Mucosa of stomach (tissue), 1 donor: ENCODE measurements around the gene KRT83.
"Not testable (repeated sequence)": the region's sequence is repeated elsewhere in the genome, so short reads cannot be mapped to it uniquely, and the experiment has no call there.

Experiments used
- H3K27me3 ChIP-seq: one replicate; pipeline ENCODE4 v1.7.0; 2013; ENCODE audit warnings: mild to moderate bottlenecking, low read length; ENCODE audit not compliant: control insufficient read depth, insufficient read depth
- H3K36me3 ChIP-seq: one replicate; pipeline ENCODE4 v1.7.0; 2013; ENCODE audit warnings: low read length; ENCODE audit not compliant: control insufficient read depth, insufficient read depth
- H3K4me1 ChIP-seq: one replicate; pipeline ENCODE4 v1.7.0; 2013; ENCODE audit warnings: mild to moderate bottlenecking, low read length; ENCODE audit not compliant: control insufficient read depth, insufficient read depth
- H3K4me3 ChIP-seq: one replicate; pipeline ENCODE4 v1.7.0; 2013; ENCODE audit warnings: low read length
- H3K9ac ChIP-seq: one replicate; pipeline ENCODE4 v1.7.0; 2013; ENCODE audit warnings: mild to moderate bottlenecking, low read length, moderate library complexity
- H3K9me3 ChIP-seq: one replicate; pipeline ENCODE4 v1.7.0; 2013; ENCODE audit warnings: mild to moderate bottlenecking, low read length, moderate library complexity; ENCODE audit not compliant: control insufficient read depth
- donor health status: Pancreatic carcinoma.

Gene KRT83

DNA sequence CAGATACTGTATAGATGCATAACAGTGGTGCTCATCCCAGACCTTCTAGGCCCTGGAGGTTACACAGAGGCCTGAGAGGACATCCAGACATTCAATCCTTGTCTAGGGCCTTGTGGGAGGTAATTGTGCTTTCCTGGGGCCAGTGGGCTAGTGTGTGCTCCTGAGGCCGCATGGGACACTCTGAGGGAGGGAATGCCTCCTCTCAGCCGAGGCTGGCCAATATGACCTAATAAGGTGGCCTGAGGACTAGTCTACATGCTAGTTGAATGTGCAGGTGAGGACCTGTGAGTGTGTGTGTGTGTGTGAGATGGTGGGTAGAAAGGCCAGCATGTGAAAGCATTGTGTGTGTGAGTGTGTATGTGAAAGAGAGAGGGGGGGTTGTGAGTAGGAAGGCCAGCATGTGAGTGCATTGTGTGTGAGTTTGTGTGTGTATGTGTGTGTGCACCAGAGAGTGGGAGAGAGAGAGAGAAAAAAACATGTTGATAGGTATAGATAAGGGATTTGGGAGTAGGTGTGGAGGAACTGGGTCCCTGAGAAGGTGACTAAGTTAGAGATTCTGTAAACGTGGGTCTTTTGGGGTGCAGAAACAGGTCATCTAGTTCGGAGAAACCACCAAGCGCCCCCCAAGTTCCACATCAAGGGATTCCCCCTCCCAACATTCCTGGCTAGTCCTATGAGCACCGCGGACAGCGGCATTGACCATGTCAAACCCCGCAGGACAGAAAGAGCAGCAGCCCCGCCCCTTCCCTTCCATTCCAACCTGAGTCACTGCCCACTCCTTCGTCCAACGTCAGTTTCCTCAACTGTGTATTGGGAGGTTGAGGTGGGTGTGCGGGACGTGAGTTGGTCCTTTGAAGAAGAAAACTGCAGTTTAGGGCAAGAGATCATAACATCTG, 20.2 kb downstream of the KRT83 start:
- no peaks in the 10 kb centered on the region for H3K9me3 ChIP-seq
- no peaks in the 10 kb centered on the region for H3K36me3 ChIP-seq

DNA sequence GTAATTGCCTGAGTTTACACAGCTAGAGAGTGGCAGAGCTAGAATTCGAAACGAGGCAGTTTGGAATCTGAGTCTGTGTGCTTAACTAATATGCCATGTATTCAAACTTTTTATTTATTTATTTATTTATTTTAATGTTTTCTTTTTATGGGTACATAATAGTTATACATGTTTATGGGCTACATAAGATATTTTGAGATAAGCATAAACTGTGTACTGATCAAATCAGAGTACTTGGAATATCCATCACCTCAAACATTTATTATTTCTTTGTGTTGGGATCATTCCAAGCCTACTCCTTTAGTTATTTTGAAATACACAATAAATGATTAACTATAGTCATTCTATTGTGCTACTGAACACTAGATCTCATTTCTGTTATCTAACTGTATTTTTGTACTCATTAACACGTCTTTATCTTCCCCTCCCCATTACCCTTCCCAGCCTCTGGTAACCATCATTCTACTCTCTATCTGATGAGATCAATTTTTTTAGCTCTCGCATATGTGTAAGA, 22.5 kb downstream of the KRT83 start:
- H3K27me3 ChIP-seq: peaks cover 8% of the 10 kb centered on the region

More for the DNA sequence above, 20.2 kb downstream of the KRT83 start:
- Histone ChIP-seq H3K4me3 (no peak overlapping the region), H3K9ac (no peak overlapping the region), H3K4me1 (no peaks in the 10 kb centered on the region), H3K27me3 (peaks cover 8% of the 10 kb centered on the region)

DNA sequence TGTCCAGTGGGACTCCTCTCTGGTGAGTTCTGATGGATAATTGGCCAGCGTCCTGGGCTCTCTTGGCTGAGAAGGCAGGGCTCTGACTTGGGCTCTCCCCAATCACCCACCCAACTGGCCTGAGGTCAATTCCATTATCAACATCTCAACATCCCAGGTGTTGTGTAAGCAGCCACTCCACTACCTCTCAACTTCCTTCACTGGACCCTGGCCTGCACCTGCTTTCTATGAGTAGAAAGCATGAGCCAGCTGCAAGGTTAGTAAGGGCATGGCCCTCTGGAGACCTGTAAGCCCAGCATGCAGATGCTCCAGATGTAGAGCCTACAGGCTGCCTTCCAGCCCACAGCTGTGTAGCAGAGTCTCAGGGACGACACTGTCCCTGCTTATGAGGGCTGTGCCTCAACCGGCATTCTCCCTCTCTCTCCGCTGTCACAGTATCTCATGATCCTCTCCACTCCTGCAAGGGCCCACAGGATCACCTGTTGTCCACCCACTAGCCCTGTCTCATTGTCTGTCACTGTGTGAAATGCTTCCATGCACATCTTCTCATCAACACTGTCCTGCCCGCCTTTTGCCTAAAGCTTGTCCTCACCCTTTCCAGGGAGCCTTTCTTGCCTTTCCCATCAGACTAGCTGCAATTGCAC, 24.5 kb downstream of the KRT83 start:
- Histone ChIP-seq H3K9ac (no peak overlapping the region), H3K36me3 (no peaks in the 10 kb centered on the region), H3K4me3 (no peak overlapping the region), H3K9me3 (no peaks in the 10 kb centered on the region), H3K27me3 (peaks cover 13% of the 10 kb centered on the region), H3K4me1 (no peaks in the 10 kb centered on the region)

More for the DNA sequence above, 22.5 kb downstream of the KRT83 start:
- H3K4me3 ChIP-seq: no peak overlapping the region
- no peaks in the 10 kb centered on the region for H3K4me1 ChIP-seq
- no peaks in the 10 kb centered on the region for H3K9me3 ChIP-seq
- H3K9ac ChIP-seq: no peak overlapping the region
- no peaks in the 10 kb centered on the region for H3K36me3 ChIP-seq

DNA sequence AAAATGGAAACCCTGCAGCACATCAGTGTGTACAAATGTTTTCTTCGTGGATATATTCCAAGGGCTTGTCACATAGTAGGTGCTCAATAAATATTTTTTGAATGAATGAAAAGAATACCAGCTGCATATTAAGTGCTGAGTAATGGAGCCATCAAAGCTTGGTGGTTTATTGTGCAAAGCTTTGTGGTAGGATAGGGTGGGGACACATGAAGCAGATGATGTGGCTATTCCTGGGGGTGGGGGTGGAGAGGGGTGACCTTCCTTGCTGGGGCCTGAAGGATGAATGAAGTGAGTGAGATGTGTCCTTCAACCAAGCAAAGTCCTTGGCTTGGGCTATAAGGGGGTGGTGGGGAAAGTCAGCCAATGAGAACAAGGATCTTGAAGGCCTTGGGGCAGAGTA, 25.5 kb downstream of the KRT83 start:
- Histone ChIP-seq H3K27me3 (peaks cover 8% of the 10 kb centered on the region), H3K9me3 (no peaks in the 10 kb centered on the region), H3K36me3 (no peaks in the 10 kb centered on the region), H3K4me1 (no peaks in the 10 kb centered on the region), H3K9ac (no peak overlapping the region), H3K4me3 (no peak overlapping the region)

DNA sequence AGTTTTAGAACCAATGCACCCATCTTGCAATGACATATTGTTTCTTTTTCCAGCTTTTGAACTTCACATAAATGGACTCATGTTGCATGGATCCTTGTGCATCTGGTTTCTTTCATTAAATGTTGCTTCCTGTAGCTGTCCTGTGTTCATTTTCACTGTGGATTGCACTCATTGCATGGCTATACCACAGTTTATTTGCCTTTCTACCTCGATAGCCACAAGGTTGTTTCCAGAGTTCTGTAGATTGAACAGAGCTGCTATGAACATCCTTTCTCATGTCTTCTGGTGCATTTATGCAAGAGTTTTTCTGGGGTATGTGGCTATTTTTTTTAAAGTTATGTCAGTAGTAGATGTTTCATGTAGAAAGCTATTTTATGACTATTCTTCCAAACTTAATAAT, 26.4 kb downstream of the KRT83 start:
- Histone ChIP-seq H3K9ac (no peak overlapping the region), H3K4me1 (no peaks in the 10 kb centered on the region), H3K9me3 (no peaks in the 10 kb centered on the region), H3K27me3 (peaks cover 8% of the 10 kb centered on the region), H3K4me3 (no peak overlapping the region), H3K36me3 (no peaks in the 10 kb centered on the region)

DNA sequence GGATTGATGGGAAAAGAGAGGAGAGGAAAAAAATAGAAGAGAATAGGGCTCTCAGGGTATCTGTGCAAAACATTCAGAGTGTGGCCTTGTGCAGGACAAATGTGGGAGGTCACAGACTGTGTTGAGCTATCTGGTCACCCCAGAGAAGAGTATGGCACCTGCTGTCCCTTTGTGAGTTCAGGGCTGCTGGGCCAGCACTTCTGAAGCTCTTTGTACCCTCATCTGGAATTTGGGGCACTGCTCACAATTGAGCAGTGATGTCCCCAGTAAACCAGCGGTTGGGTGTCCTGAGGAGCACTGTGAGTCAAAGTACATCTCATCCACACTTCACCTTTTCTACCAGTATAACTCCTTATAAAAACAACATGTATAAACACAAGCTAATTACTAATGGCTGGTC, 27.3 kb downstream of the KRT83 start:
- Histone ChIP-seq H3K4me3 (no peak overlapping the region), H3K9me3 (no peaks in the 10 kb centered on the region), H3K27me3 (peaks cover 8% of the 10 kb centered on the region), H3K9ac (no peak overlapping the region), H3K36me3 (no peaks in the 10 kb centered on the region), H3K4me1 (no peaks in the 10 kb centered on the region)

DNA sequence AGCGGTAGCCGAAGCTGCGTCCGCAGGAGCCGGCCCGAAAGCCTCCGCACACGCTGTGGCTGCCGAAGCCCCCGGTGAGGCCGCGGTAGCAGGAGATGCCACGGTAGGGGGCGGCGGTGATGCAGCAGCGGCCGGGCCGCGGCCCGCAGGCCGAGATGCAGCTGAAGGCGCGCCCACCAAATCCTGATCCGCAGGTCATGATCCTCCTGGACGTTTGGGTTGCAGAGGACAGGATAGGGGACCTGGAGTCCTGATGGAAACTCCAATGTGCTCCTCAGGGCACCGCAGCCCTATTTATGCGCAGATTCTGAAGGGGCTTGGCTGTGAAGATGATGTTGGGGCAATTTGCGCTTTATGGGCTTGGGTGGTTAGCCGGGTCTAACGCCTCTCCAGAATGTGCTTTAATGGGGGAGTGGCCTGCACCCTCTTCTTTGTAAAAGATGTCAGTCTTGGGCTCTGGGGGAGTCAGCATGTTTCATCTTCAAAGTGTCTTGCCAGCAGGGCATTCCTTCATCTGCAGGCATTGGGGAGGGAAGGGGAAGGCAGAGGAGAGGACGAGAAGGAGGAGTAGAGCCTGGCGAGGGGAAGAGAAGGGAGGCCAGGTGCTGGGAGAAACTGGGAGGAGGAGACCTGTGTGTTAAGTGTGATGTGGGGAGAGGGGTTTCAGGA, 29.8 kb downstream of the KRT83 start, which contains the start of gene KRT81:
TSS of gene KRT81 (minus strand) at position 268 of the 669 bp plus-strand sequence. CDS start at position 199, 69 bp downstream.
- H3K9ac ChIP-seq: no peak within 1 kb of the TSS
- H3K36me3 ChIP-seq: no peaks in the 10 kb centered on the region
- no peak within 1 kb of the TSS for H3K4me3 ChIP-seq
- H3K4me1 ChIP-seq: no peaks in the 10 kb centered on the region
- H3K9me3 ChIP-seq: no peaks in the 10 kb centered on the region
- H3K27me3 ChIP-seq: peaks cover 8% of the 10 kb centered on the region

DNA sequence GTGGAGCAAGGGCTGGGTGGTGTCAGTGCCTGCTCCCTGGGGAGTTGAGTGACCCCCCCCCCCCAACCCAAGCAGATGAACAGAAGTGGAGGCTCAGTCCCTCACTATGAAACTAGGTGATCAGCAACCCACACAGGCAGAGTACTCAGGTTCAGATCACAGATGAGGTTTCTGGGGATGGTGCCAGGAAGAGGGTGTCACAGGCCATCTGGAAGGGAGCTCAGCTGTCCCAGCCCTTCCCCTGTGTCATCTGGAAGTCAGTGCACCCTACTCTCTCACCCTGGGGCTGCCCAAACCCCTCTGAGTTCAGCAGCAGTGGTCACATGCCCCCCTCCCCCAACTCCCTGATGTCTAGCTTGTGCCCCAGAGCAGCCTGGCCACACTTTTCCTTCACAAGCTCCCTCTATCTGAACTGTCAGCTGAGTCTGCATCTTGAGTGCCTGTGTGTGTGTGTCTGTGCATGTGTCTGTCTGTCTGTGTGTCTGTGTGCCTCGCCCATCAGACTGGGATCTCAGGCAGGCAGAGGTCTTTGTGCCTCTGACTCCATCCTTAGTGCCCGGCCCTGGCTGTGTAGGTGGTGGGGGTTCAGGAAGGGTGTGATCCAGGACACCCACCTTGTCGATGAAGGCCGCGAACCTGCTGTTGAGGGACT, 30.6 kb downstream of the KRT83 start:
- not testable (repeated sequence) for H3K9me3 ChIP-seq, H3K4me1 ChIP-seq, H3K9ac ChIP-seq, H3K27me3 ChIP-seq, H3K36me3 ChIP-seq, H3K4me3 ChIP-seq

DNA sequence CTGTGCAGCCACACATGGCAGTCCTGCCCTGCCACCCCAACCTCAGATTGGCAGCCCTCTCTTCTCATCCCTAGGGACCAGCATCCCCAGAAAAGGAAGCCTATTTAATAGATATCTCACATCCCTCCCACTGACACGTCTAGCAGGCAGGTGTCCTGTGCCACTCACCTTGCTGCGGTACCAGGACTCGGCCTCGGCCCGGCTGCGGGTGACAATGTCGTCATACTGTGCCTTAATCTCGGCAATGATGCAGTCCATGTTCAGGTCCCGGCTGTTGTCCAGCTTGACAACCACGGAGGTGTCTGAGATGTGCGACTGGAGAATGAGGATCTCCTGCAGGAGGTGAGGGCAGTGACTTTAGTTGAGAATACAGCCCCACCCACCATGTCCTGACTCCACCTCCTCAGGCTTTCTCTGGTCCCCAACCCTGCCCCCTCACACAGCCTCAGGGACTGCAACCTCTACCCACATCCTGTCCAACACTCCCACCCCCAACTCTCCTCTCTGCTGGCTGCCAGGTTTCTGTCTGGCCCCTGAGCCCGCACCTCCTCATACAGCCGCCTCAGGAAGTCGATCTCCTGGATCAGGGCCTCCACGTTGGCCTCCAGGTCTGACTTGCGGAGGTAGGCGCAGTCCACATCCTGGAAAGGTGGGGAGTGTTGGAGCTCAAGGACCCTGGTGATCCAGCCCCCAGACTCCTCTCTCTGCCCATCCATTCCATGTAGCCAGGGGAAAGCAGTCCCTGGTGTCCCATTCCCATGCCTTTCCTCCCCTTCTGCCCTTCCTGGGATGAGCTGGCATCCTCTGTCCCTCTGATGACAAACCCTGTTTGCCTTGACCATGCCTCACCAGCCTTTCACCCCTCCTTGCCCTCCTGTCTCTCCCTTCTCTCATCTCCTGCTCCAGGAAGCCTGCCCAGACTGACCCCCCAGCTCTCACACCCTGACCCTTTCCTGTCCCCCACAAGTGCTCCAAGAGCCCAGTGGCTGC, 33.1 kb downstream of the KRT83 start:
- H3K27me3 ChIP-seq, H3K9ac ChIP-seq, H3K4me1 ChIP-seq, H3K36me3 ChIP-seq, H3K4me3 ChIP-seq, H3K9me3 ChIP-seq: not testable (repeated sequence)

DNA sequence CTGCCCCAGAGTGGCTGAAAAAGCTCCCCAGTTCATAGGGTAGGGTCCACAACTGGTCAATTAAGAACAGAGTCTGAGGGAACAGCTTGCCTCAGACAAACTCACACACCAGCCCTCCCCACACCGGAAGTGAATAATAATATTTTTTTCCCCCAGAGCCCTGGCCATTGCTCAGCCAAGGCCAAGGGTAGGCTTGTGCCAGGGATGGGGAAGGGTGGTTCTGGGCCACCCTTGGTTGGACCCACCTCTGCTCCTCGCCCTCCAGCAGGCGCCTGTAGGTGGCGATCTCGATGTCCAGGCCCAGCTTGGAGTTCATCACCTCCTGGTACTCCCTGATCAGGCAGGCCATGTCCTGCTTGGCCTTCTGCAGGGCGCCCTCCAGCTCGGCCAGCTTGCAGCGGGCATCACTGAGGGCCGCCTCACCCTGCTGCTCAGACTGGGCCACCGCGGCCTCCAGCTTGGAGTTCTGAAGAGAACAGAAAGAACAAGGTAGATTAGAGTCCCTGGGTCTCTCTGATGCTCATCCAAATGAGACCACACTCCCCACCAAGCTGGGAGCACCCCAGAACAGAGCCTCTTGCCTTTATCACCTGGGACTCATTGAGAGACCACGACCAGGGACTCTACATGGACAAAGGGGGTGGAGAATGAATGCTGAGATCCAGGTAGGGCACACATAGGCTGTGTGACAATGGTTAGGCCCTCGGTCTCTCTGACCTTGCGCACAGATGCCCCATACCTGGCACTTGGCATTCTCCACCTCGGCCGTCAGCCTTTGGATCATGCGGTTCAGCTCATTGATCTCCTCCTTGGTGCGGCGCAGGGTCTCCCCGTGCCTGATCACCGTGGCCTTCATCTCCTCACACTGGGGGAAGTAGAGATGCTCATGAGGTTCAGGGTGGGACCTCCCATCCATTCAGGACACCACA, 34.1 kb downstream of the KRT83 start:
- H3K36me3 ChIP-seq, H3K9me3 ChIP-seq, H3K27me3 ChIP-seq, H3K4me3 ChIP-seq, H3K9ac ChIP-seq, H3K4me1 ChIP-seq: not testable (repeated sequence)
